ENCODE data around the gene EMILIN3.

DNA sequence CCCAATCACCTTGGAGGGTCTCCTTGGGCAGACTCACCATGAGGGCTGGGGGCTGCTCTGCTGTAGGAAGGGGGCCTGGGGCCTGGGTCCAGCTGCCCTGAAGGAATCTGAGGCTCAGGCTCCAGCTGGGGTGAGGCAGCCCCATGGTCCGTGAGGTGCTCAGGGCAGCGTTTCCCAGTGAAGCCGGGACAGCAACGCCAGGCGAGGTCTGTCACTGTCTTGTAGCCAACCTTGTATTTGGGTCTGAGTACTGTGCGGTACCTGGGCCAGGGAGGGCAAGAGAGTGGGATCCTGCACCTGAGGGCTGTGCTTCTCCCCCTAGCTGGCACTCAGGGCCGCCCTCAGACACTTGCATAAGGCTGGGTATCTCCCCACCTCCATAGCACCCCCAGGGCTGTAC, 3.0 kb downstream of the EMILIN3 start:
- TF ChIP-seq, protein P1, sequence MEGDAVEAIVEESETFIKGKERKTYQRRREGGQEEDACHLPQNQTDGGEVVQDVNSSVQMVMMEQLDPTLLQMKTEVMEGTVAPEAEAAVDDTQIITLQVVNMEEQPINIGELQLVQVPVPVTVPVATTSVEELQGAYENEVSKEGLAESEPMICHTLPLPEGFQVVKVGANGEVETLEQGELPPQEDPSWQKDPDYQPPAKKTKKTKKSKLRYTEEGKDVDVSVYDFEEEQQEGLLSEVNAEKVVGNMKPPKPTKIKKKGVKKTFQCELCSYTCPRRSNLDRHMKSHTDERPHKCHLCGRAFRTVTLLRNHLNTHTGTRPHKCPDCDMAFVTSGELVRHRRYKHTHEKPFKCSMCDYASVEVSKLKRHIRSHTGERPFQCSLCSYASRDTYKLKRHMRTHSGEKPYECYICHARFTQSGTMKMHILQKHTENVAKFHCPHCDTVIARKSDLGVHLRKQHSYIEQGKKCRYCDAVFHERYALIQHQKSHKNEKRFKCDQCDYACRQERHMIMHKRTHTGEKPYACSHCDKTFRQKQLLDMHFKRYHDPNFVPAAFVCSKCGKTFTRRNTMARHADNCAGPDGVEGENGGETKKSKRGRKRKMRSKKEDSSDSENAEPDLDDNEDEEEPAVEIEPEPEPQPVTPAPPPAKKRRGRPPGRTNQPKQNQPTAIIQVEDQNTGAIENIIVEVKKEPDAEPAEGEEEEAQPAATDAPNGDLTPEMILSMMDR (conservative IDR thresholded peaks at IDR 0.05; ENCODE audit: low read depth, low read length): no peak
- no peak for TF ChIP-seq EZH2 (IDR thresholded peaks at IDR 0.05; ENCODE audit: borderline replicate concordance, low read depth, low read length, poor library complexity, severe bottlenecking)
